ENCODE results near the gene FAF2.
"Not testable (repeated sequence)": the region's sequence is repeated elsewhere in the genome, so short reads cannot be mapped to it uniquely, and the experiment has no call there.

The FAF2 gene

GRCh38 chr5:176447978-176448608 lies at the start of gene FAF2:
Gene FAF2 (plus strand): TSS chr5:176448385. CDS start chr5:176448408, 23 bp downstream.
- DNase-seq, result peak; percentile 75 to 99 (median 94)

- no peak for DNase-seq
Observed at GRCh38 chr5:176400382-176401156, 47.6 kb upstream of the FAF2 start.

GRCh38 chr5:176401281-176402205 lies 46.6 kb upstream of the FAF2 start:
- DNase-seq, result no peak

- no peak for DNase-seq
Observed at GRCh38 chr5:176405656-176406435, 42.3 kb upstream of the FAF2 start.

- no peak for DNase-seq
Observed at GRCh38 chr5:176406436-176407052, 41.6 kb upstream of the FAF2 start.

- no peak for DNase-seq
Observed at GRCh38 chr5:176407456-176408251, 40.5 kb upstream of the FAF2 start.

- DNase-seq, result not testable (repeated sequence)
Observed at GRCh38 chr5:176408252-176408573, 40.0 kb upstream of the FAF2 start.

- DNase-seq, result no peak
Observed at GRCh38 chr5:176408590-176408989, 39.6 kb upstream of the FAF2 start.

- no peak for DNase-seq
Observed at GRCh38 chr5:176409765-176410164, 38.4 kb upstream of the FAF2 start.

GRCh38 chr5:176410486-176411180 lies 37.6 kb upstream of the FAF2 start:
- no peak for DNase-seq

- no peak for DNase-seq
Observed at GRCh38 chr5:176412517-176413254, 35.5 kb upstream of the FAF2 start.

- peak in 1 of 51 donors; percentile 2 for DNase-seq
Observed at GRCh38 chr5:176413255-176413565, 35.0 kb upstream of the FAF2 start.

- no peak for DNase-seq
Observed at GRCh38 chr5:176413709-176414191, 34.4 kb upstream of the FAF2 start.

GRCh38 chr5:176414704-176415103 lies 33.5 kb upstream of the FAF2 start:
- DNase-seq, result no peak

GRCh38 chr5:176415240-176415951 lies 32.8 kb upstream of the FAF2 start:
- peak in 1 of 51 donors; percentile 28 for DNase-seq

- peak; percentile 36 to 96 (median 81) for DNase-seq
Observed at GRCh38 chr5:176415952-176416924, 31.9 kb upstream of the FAF2 start, which contains the start of gene CLTB. Gene CLTB (minus strand): TSS chr5:176416539. CDS start chr5:176416363, 176 bp downstream.

Measured in hypothalamus (tissue), 51 donors.